Activated T-cell treated with anti-CD3 and anti-CD28 coated beads, Interleukin-2, amount 50 U/mL, for 24 hours (primary cell): ENCODE measurements around the gene ZFYVE19.

Source experiments
- DNase-seq: peaks from one replicate; pipeline ENCODE4 v3.0.0-alpha.2; 2020
- H3K27ac Mint-ChIP-seq: 2 replicates; pipeline ENCODE4 v1.8.0; 2020; ENCODE audit warnings: mild to moderate bottlenecking, mixed read lengths
- H3K27me3 Mint-ChIP-seq: 2 replicates; pipeline ENCODE4 v1.8.0; 2020; ENCODE audit warnings: mixed read lengths
- H3K36me3 Mint-ChIP-seq: 2 replicates; pipeline ENCODE4 v1.8.0; 2020; ENCODE audit warnings: low read depth, mixed read lengths
- H3K4me1 Mint-ChIP-seq: 2 replicates; pipeline ENCODE4 v1.8.0; 2020; ENCODE audit warnings: low read depth, mixed read lengths
- H3K4me3 Mint-ChIP-seq: 2 replicates; pipeline ENCODE4 v1.8.0; 2020; ENCODE audit warnings: mild to moderate bottlenecking, moderate library complexity, mixed read lengths
- H3K9me3 Mint-ChIP-seq: 2 replicates; pipeline ENCODE4 v1.8.0; 2020; ENCODE audit warnings: mixed read lengths

The ZFYVE19 gene

DNA sequence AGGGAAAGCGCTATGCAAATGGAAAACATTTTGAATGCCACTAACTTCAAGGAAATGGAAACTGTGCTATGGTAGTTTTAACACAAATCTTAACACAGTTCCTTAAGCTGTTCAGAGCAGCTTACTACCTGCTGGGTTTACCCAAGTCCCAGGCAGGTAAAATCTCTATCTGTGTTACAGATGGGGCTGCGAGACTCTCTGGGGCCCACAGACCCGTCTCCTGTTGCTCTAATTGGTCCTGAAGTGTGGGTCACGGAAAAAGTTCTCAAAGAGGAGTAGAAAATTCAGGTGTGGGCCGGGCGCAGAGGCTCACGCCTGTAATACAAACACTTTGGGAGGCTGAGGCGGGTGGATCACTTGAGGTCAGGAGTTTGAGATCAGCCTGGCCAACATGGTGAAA, 16.9 kb upstream of the ZFYVE19 start:
- H3K36me3 Mint-ChIP-seq = peaks cover 28% of the 10 kb centered on the region
- no peaks in the 10 kb centered on the region for H3K9me3 Mint-ChIP-seq
- DNase-seq = no peak
- no peak overlapping the region for H3K4me3 Mint-ChIP-seq
- H3K4me1 Mint-ChIP-seq = peaks cover 44% of the 10 kb centered on the region
- no peaks in the 10 kb centered on the region for H3K27me3 Mint-ChIP-seq
- H3K27ac Mint-ChIP-seq = no peak overlapping the region

DNA sequence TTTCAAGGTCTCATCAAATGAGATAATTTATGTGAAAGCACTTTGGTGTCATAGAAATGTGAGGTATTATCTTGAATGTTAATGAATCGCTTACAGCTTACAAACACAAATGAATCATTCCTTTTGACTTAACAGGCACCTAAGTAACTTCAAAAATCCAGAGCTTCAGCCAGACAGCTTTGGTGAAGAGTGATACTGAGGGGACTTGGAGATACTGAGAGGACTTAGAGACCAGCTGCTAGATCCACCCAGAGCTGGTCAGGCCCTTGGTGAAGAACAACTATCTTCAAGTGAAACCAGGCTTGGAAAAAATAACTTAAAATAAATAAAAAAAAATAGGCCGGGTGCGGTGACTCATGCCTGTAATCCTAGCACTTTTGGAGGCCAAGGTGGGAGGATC, 16.2 kb upstream of the ZFYVE19 start:
- H3K4me3 Mint-ChIP-seq = no peak overlapping the region
- no peak for DNase-seq
- no peaks in the 10 kb centered on the region for H3K27me3 Mint-ChIP-seq

DNA sequence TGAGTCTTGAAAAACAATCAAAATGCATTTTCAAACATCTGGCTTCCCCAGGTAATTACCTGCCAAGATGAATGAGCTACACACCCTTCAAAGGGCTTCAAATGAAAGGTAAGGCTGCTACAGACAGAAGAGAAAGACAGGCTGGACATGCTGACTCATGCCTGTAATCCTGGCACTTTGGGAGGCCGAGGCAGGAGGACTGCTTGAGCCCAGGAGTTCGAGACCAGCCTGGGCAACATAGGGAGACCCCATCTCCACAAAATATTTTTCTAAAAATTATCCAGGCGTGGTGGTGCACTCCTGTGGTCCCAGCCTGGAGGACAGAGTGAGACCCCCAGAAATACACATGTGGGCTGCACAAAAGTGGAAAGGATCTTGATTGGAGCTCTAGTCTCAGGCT, 14.5 kb upstream of the ZFYVE19 start:
- Mint-ChIP-seq H3K4me3 (no peak overlapping the region), H3K4me1 (peaks cover 38% of the 10 kb centered on the region), H3K9me3 (no peaks in the 10 kb centered on the region), H3K36me3 (peaks cover 36% of the 10 kb centered on the region), H3K27me3 (no peaks in the 10 kb centered on the region), H3K27ac (peak overlapping the region; percentile 7)
- DNase-seq = no peak

More for the DNA sequence above, 16.2 kb upstream of the ZFYVE19 start:
- peaks cover 46% of the 10 kb centered on the region for H3K4me1 Mint-ChIP-seq
- no peaks in the 10 kb centered on the region for H3K9me3 Mint-ChIP-seq
- no peak overlapping the region for H3K27ac Mint-ChIP-seq
- H3K36me3 Mint-ChIP-seq = peaks cover 31% of the 10 kb centered on the region

DNA sequence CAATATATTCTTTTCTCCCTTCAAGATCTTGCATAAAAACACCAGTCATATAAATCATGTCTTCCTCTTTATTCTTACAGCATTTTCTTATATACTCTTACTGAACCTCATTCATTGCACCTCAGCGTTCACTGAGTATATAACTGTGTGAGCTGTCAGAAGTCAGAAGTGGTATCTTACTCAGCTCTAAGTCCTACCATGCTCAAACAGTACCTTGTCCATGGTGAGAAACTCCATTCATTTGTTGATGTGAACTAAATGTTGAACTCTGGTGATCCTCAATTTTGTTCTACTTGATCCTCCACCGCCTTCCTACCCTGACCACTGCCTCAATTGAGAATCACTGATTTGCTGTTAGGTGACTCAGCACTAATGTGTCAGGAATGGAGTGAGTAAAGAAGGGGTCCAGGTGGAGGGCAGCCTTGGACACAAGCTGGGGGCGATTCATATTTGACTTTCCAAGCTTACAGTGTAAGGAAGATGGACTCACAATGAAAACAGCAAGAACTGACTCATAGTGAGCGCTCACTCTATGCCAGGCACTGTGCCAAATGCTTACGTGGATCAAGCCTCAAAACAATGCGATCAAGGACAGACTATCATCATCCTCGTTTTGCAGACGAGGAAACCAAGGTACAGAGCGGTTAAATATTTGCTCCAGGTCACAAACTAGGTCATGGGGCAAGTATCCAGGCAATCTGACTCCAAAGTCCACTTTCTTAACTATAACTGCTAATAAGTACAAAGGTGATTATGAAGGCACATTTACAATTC, 13.5 kb upstream of the ZFYVE19 start:
- Mint-ChIP-seq H3K36me3 (peaks cover 43% of the 10 kb centered on the region), H3K9me3 (no peaks in the 10 kb centered on the region), H3K27me3 (no peaks in the 10 kb centered on the region), H3K4me3 (no peak overlapping the region), H3K27ac (peak overlapping the region; percentile 14), H3K4me1 (peaks cover 38% of the 10 kb centered on the region)
- no peak for DNase-seq

DNA sequence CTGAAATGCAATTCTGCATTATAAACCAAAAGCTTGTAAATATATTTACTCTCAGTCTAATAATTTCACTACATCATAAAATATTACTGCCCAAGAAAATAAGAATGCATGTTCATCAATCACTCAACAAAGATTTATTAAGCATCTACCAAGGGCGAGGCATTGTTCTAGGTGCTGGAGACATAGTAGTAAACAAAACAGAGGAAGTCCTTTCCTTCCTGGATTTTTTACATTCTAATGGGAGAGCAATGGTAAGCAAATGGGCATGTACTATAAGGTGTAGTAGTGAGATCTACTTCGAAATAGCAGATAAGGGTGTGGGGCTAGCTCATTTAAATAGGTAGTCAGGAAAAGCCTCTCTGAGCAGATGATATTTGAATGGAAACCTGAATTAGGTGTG, 10.8 kb upstream of the ZFYVE19 start:
- Mint-ChIP-seq H3K36me3 (peaks cover 62% of the 10 kb centered on the region), H3K27me3 (no peaks in the 10 kb centered on the region), H3K4me3 (no peak overlapping the region), H3K4me1 (peaks cover 48% of the 10 kb centered on the region), H3K27ac (no peak overlapping the region), H3K9me3 (no peaks in the 10 kb centered on the region)
- no peak for DNase-seq

DNA sequence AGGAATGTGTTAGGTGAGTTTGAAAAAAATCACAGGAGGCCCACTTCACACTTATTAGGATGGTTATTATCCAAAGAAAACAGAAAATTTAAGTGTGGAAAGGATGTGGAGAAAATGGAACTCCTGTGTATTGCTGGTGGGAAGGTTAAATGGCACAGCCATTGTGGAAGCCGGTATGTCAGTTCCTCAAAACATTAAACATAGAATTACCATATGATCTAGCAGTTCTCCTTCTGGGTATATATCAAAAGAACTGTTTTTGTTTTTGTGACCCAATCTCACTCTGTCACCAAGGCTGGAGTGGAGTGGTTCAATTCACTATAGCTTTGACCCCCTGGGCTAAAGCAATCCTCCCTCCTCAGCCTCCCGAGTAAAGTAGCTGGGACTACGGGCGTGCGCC, 10.4 kb upstream of the ZFYVE19 start:
- DNase-seq = no peak
- peaks cover 65% of the 10 kb centered on the region for H3K36me3 Mint-ChIP-seq

DNA sequence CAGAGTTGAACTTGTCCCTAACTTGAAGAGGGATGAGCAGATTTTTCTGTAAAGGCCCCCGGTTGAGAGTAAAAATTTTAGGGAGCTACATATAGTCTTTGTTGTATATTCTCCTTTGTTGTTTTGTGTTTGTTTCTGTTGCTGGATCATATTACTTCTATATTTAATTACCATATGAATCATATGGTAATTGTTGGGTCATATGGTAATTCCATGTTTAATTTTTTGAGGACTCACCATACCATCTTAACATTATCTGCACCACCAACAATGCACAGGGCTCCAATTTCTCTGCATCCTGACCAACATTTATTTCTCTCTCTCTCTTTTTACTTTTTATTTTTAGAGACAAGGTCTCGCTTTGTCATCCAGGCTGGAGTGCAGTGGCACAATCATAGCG, 7.4 kb upstream of the ZFYVE19 start:
- Mint-ChIP-seq H3K27me3 (no peaks in the 10 kb centered on the region), H3K4me3 (no peak overlapping the region), H3K36me3 (peaks cover 62% of the 10 kb centered on the region), H3K4me1 (peaks cover 48% of the 10 kb centered on the region), H3K27ac (no peak overlapping the region), H3K9me3 (no peaks in the 10 kb centered on the region)
- DNase-seq = no peak

More for the DNA sequence above, 10.4 kb upstream of the ZFYVE19 start:
- Mint-ChIP-seq H3K9me3 (no peaks in the 10 kb centered on the region), H3K4me1 (peaks cover 51% of the 10 kb centered on the region), H3K4me3 (no peak overlapping the region), H3K27me3 (no peaks in the 10 kb centered on the region), H3K27ac (no peak overlapping the region)

DNA sequence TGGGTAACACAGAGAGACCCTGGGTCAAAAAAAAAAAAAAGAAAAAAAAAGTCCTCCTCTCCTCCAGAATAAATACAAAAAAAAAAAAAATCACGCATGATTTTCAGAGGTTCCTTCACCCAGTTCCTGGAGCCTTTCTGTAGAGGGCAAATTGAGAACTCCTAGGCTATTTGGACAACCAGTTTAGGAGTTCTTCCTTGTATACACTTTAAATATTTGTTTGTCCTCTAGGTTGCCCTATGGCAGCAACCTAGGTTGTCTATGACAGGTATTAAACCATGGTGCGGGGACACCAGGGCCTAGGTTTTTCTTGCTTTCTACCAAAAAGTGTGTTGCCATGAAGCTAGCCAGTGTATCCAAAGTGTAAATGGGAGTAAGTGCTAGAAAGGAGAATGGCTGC, 3.8 kb upstream of the ZFYVE19 start:
- H3K36me3 Mint-ChIP-seq = peaks cover 69% of the 10 kb centered on the region
- DNase-seq = no peak
- H3K4me1 Mint-ChIP-seq = peaks cover 48% of the 10 kb centered on the region
- no peaks in the 10 kb centered on the region for H3K27me3 Mint-ChIP-seq
- no peak overlapping the region for H3K27ac Mint-ChIP-seq
- H3K9me3 Mint-ChIP-seq = no peaks in the 10 kb centered on the region
- no peak overlapping the region for H3K4me3 Mint-ChIP-seq

DNA sequence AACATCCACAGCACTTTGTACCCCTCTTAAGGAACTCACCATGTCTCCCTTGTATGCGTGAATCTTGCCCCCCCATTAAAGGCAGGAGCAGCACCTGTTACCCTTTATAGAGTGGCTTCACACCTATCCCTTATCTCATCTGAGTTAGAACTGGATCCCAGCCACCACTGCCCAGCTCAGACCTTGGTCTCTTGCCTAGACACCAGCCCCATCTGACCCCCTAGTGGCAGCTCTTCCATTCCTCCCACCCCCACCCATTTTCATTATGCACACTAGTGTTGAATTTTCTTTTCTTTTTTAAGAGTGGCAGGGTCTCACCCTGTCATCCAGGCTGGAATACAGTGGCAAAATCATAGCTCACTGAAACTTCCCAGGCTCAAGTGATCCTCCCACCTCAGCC, 3.2 kb upstream of the ZFYVE19 start:
- no peaks in the 10 kb centered on the region for H3K9me3 Mint-ChIP-seq
- no peak overlapping the region for H3K27ac Mint-ChIP-seq
- peaks cover 48% of the 10 kb centered on the region for H3K4me1 Mint-ChIP-seq
- no peak overlapping the region for H3K4me3 Mint-ChIP-seq
- no peaks in the 10 kb centered on the region for H3K27me3 Mint-ChIP-seq
- DNase-seq = no peak
- H3K36me3 Mint-ChIP-seq = peaks cover 65% of the 10 kb centered on the region

DNA sequence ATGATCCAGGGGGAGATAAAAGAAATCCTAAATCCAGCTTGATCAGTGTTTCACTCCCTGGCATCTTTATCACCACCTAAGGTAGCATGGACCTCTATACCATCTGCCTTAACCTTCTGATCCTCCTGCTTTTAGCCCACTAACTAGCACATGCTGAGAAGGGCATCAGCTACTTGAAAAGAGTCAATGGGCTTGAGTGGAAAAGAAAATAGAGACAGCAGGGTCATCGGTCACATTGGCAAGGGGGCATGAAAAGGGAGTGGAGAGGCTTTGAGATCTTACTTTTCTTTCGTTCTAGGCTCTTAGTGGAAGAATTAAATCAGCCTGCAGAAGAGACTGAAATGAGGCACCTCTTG, 239 bp upstream of the ZFYVE19 start:
- H3K27ac Mint-ChIP-seq = peak overlapping the region; percentile 100
- peaks cover 63% of the 10 kb centered on the region for H3K36me3 Mint-ChIP-seq
- DNase-seq = no peak
- H3K9me3 Mint-ChIP-seq = no peaks in the 10 kb centered on the region
- H3K4me3 Mint-ChIP-seq = peak overlapping the region; percentile 97
- H3K27me3 Mint-ChIP-seq = no peaks in the 10 kb centered on the region
- peaks cover 36% of the 10 kb centered on the region for H3K4me1 Mint-ChIP-seq

DNA sequence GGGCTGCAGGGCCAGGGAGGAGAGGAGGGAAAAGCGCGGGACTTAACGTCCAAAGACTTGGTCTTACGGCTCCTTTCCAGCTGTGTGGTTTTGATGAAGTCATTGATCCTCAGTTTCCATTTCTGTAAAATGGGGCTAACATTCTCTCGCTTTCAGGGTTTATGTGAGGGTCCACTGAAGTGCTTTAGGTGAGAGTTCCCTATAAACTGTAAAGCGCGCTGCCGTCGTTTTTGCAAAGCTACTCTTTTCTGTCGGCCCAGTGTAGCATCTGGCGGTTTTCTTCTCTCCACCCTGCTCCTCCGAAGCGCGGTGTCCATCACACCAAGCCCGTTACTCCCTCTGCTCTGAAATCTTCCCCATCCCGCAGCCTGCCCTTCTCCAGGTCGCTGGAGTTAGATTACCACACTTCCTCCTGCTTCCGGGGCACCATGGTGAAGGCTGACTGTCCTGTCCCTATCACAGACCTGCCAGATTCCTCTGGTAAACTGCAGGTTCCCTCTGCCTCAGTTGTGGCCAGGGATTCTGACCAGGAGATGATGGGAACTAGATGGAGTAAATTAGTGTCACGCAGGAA, 1.1 kb downstream of the ZFYVE19 start:
- H3K27me3 Mint-ChIP-seq = no peaks in the 10 kb centered on the region
- peaks cover 65% of the 10 kb centered on the region for H3K36me3 Mint-ChIP-seq
- peak overlapping the region; percentile 97 for H3K4me3 Mint-ChIP-seq
- peak overlapping the region; percentile 100 for H3K27ac Mint-ChIP-seq
- DNase-seq = no peak
- no peaks in the 10 kb centered on the region for H3K9me3 Mint-ChIP-seq
- peaks cover 31% of the 10 kb centered on the region for H3K4me1 Mint-ChIP-seq

DNA sequence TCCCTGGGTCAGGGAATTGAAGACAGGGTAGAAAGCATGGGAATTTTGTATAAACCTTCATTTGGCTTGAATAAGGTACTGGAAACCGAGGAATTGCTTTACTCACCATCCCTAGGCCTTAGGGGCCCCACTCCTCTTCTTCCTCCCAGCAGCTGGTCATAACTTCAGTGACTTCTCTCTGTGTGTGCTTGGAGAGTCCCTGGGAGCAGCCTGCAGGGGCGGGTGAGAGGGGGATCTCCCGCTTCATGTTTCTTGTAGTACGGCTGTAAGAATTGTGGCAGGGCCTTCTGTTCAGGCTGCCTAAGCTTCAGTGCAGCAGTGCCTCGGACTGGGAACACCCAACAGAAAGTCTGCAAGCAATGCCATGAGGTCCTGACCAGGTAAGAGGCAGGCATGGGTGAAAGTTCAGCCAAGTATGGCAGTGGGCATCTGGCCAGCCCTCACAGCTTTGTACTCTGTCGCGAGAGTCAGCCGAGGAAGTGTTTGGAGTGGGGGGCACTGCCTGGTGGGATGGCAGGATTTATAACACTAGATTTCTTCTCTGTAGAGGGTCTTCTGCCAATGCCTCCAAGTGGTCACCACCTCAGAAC, 2.1 kb downstream of the ZFYVE19 start:
- peaks cover 26% of the 10 kb centered on the region for H3K4me1 Mint-ChIP-seq
- peak overlapping the region; percentile 97 for H3K4me3 Mint-ChIP-seq

DNA sequence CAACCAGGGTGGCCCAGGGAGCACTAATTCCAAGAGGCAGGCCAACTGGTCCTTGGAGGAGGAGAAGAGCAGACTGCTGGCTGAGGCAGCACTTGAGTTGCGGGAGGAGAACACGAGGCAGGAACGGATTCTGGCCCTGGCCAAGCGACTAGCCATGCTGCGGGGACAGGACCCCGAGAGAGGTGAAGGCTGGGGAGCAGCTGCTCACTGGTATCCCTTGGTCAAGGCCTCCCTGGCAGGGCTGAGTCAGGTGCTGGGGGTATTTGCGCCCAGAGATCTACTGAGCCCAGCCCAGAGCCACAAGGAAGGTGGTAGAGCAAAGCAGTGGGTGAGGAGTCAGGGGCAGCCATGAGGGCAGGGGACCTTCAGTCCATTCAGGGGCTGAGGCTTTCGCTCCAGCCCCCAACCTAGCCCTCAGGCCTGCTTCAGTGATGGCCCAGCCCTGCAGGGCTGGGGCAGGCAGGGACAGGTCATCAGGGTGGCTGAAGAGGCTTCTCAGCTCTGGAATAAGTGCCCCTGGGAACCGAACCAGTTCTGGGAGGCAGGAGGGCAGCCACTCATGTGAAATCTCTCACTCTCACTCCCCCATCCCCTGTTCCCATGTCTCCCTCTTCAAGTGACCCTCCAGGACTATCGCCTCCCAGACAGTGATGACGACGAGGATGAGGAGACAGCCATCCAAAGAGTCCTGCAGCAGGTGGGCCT, 6.0 kb downstream of the ZFYVE19 start:
- no peaks in the 10 kb centered on the region for H3K27me3 Mint-ChIP-seq
- H3K9me3 Mint-ChIP-seq = no peaks in the 10 kb centered on the region
- H3K4me1 Mint-ChIP-seq = peaks cover 14% of the 10 kb centered on the region
- no peak overlapping the region for H3K4me3 Mint-ChIP-seq
- DNase-seq = no peak
- no peak overlapping the region for H3K27ac Mint-ChIP-seq
- H3K36me3 Mint-ChIP-seq = peaks cover 65% of the 10 kb centered on the region

More for the DNA sequence above, 2.1 kb downstream of the ZFYVE19 start:
- peaks cover 66% of the 10 kb centered on the region for H3K36me3 Mint-ChIP-seq
- H3K9me3 Mint-ChIP-seq = no peaks in the 10 kb centered on the region
- DNase-seq = no peak
- no peaks in the 10 kb centered on the region for H3K27me3 Mint-ChIP-seq
- H3K27ac Mint-ChIP-seq = no peak overlapping the region

DNA sequence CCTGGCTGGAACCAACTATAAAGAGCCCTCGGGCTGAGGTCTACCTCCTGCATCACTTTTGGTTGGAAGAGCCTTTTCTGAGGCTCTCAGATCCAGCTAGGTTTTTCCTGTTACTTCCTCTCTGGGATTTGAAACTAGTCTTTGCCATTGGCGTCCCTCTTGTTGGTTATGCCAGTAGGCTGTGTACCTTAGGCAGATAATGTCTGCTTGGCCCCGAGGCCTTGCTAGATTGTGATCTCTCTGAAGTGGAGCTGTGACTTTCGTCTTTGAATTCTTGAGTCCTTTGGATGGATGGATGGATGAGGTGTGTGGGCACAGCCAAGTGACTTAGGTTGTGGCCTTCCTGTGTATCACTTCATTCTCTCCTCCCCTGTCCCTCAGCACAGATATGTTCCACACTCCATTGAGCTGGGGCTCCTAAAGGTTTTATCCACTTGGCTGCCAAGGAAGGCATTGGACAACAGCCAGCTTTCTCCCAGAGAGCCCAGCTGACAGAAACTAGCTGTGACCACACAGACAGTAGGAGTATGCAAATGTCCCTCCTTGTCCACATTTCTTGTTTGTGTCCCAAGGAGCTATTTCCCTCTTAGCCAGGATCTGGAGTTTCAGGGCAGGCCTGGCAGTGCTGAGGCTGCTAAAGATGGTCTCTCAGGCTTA, 8.3 kb downstream of the ZFYVE19 start:
- Mint-ChIP-seq H3K36me3 (peaks cover 50% of the 10 kb centered on the region), H3K27me3 (no peaks in the 10 kb centered on the region), H3K27ac (no peak overlapping the region)

More for the DNA sequence above, 8.3 kb downstream of the ZFYVE19 start:
- DNase-seq = no peak
- no peaks in the 10 kb centered on the region for H3K9me3 Mint-ChIP-seq
- no peaks in the 10 kb centered on the region for H3K4me1 Mint-ChIP-seq
- no peak overlapping the region for H3K4me3 Mint-ChIP-seq
